Astrocyte (in vitro differentiated cells and primary cell): Measurements from ENCODE around the gene ANKRD9.

Experiments
- CTCF ChIP-seq: IDR thresholded peaks from 2 replicates; pipeline ENCODE4 v1.5.1; 2011; ENCODE audit warnings: low read depth, mild to moderate bottlenecking, inconsistent platforms, low read length, moderate library complexity; ENCODE audit not compliant: insufficient read depth
- EZH2 ChIP-seq: IDR thresholded peaks from 2 replicates; pipeline ENCODE4 v1.6.1; 2012; ENCODE audit warnings: mild to moderate bottlenecking, low read length, inconsistent platforms; ENCODE audit not compliant: insufficient read depth

GRCh38 chr14:102471921-102472790, 37.4 kb downstream of the ANKRD9 start:
- no peak for TF ChIP-seq CTCF
- no peak for TF ChIP-seq EZH2
